K562 (cell line): Measurements from ENCODE around the gene UROD. TPM values are rescaled to one million over a fixed set of nuclear protein-coding genes. Genes with fewer than 3 reads are reported as not detected.
A peak's percentile ranks its signal among the peaks of the same experiment; 100 is the strongest.

Experiments used
- CHD4 ChIP-seq: fragments of 200-600 bp; sonication (generic); IDR thresholded peaks from 3 replicates; pipeline ENCODE4 v1.6.1; 2012; ENCODE audit warnings: low read depth, mild to moderate bottlenecking, mixed read lengths, low read length, inconsistent platforms; ENCODE audit not compliant: insufficient read depth, insufficient replicate concordance, poor library complexity, severe bottlenecking
- CREB1 ChIP-seq, 2 experiments: sonication (generic) in 1 of 2; formaldehyde crosslinking in 1 of 2; IDR thresholded peaks; 2 replicates each; pipeline versions ENCODE4 v1.6.1 to v1.8.0; 2012 to 2022; ENCODE audit warnings: inconsistent platforms in 1 of 2, mild to moderate bottlenecking in 1 of 2, missing genetic modification reagents in 1 of 2, moderate library complexity in 1 of 2
- CREB3 ChIP-seq: fragments of 450-650 bp; conservative IDR thresholded peaks from 2 replicates; pipeline ENCODE4 v1.6.1; 2016; ENCODE audit warnings: missing genetic modification characterization, low read depth, mild to moderate bottlenecking, missing compliant biosample characterization, moderate library complexity
- ELK1 ChIP-seq: sonication (generic); formaldehyde crosslinking; IDR thresholded peaks from 2 replicates; pipeline ENCODE4 v1.8.1; 2022; ENCODE audit warnings: missing genetic modification reagents
- GTF2B ChIP-seq: IDR thresholded peaks from 2 replicates; pipeline ENCODE4 v1.6.1; 2011; ENCODE audit not compliant: insufficient read length; ENCODE audit errors: extremely low read depth
- IFI16 ChIP-seq: fragments of 250-450 bp; sonication (Bioruptor Pico); IDR thresholded peaks from 2 replicates; pipeline ENCODE4 v2.1.2; 2022; ENCODE audit warnings: mild to moderate bottlenecking, inconsistent platforms
- MCM7 ChIP-seq, 2 experiments: fragments of 450-650 bp; IDR thresholded peaks; 2 replicates each; pipeline ENCODE4 v1.6.1; 2016 to 2018
- MTA2 ChIP-seq: fragments of 450-650 bp; IDR thresholded peaks from 2 replicates; pipeline ENCODE4 v1.6.1; 2016; ENCODE audit warnings: low read depth
- NR2C1 ChIP-seq, 2 experiments: fragments of 450-650 bp; IDR thresholded peaks; 2 replicates each; pipeline ENCODE4 v1.6.1; 2017; ENCODE audit warnings: mild to moderate bottlenecking in 2 of 2, antibody characterized with exemption in 1 of 2, inconsistent platforms in 1 of 2, missing compliant biosample characterization in 1 of 2, missing genetic modification characterization in 1 of 2
- SRF ChIP-seq, 2 experiments: fragments of 250-450, 450-650 bp in 1 of 2; sonication (Bioruptor Pico) in 1 of 2; sonication (generic) in 1 of 2; formaldehyde crosslinking; IDR thresholded peaks; 2 replicates each; pipeline versions ENCODE4 v1.5.0 to v1.5.1; 2020 to 2022; ENCODE audit warnings: mild to moderate bottlenecking in 1 of 2, missing genetic modification reagents in 1 of 2
- SRSF9 ChIP-seq: fragments of 200-400 bp; formaldehyde crosslinking; IDR thresholded peaks from 2 replicates; pipeline ENCODE4 v1.6.1; 2017; ENCODE audit warnings: low read depth, low read length, borderline replicate concordance
- STAT5B ChIP-seq: fragments of 250-450 bp; sonication (Bioruptor Pico); IDR thresholded peaks from 2 replicates; pipeline ENCODE4 v1.8.0; 2021; ENCODE audit warnings: mild to moderate bottlenecking, inconsistent platforms
- TBL1XR1 ChIP-seq, 2 experiments: IDR thresholded peaks; 2 replicates each; pipeline ENCODE4 v1.6.1; 2012; ENCODE audit warnings: improper control_type of control experiment in 2 of 2, low read length in 2 of 2, mild to moderate bottlenecking in 1 of 2
- TOE1 ChIP-seq, 2 experiments: fragments of 450-650 bp in 1 of 2; sonication (generic) in 1 of 2; formaldehyde crosslinking in 1 of 2; IDR thresholded peaks; 2 replicates each; pipeline versions ENCODE4 v1.7.1 to v1.8.0; 2016 to 2022; ENCODE audit warnings: borderline replicate concordance in 2 of 2, mild to moderate bottlenecking in 2 of 2, antibody characterized with exemption in 1 of 2, inconsistent platforms in 1 of 2, low read depth in 1 of 2, missing genetic modification reagents in 1 of 2, moderate library complexity in 1 of 2
- ZNF232 ChIP-seq: sonication (generic); formaldehyde crosslinking; IDR thresholded peaks from 2 replicates; pipeline ENCODE4 v1.8.0; 2022; ENCODE audit warnings: mild to moderate bottlenecking, missing genetic modification reagents
- ZNF277 ChIP-seq: fragments of 250-450 bp; sonication (Bioruptor Pico); IDR thresholded peaks from 2 replicates; pipeline ENCODE4 v1.8.0; 2022; ENCODE audit warnings: inconsistent platforms, mild to moderate bottlenecking, moderate library complexity, borderline replicate concordance
- ZNF408 ChIP-seq: fragments of 250-450 bp; sonication (Bioruptor Pico); IDR thresholded peaks from 2 replicates; pipeline ENCODE4 v1.4.0; 2020; ENCODE audit warnings: low read depth, mild to moderate bottlenecking, moderate library complexity
- ZNF561 ChIP-seq: fragments of 450-650 bp; formaldehyde crosslinking; conservative IDR thresholded peaks from 2 replicates; pipeline ENCODE4 v1.4.0; 2020; ENCODE audit warnings: mild to moderate bottlenecking, moderate library complexity
- ZNF655 ChIP-seq: fragments of 250-450 bp; sonication (Bioruptor Pico); IDR thresholded peaks from 2 replicates; pipeline ENCODE4 v1.5.0; 2021
- polyA plus RNA-seq, 8 experiments: library from polyadenylated mRNA; depleted of rRNA in 4 of 8; stranded (reverse) in 5 of 8; unstranded in 3 of 8; fragments of >200 nt; fragmentation: Nextera tagmentation in 2 of 8; fragmentation: Illumina TruSeq in 1 of 8; extraction: Ambion mirVana in 2 of 8; extraction: Trizol in 1 of 8; gene quantifications; 2 replicates each; pipeline versions ENCODE4 v1.2.1 to v1.2.3, GENCODE V29; 2011 to 2014; ENCODE audit warnings: inconsistent platforms in 1 of 8, missing spikeins in 1 of 8
- total RNA-seq, 7 experiments: library from RNA; depleted of rRNA in 6 of 7; stranded (reverse); fragments of >200 nt in 6 of 7; fragmentation: Illumina TruSeq in 2 of 7; extraction: Trizol in 2 of 7; gene quantifications; 2 replicates each; pipeline versions ENCODE4 v1.2.1 to v1.2.3, GENCODE V29; 2011 to 2021; ENCODE audit warnings: low replicate concordance in 1 of 7

Gene UROD
- total and polyA plus RNA-seq, 9 of the 15 experiments (the other 6 are each of a cell fraction or from before 2014, with no cell fraction given): 533 to 2,933 (median 1,100) TPM

GRCh38 chr1:45011837-45012638, at the start of gene UROD (continued):
- TF ChIP-seq TBL1XR1 (IDR thresholded peaks at IDR 0.05; ENCODE audit: low read length in 2 of 2) (peak in 1 of 2 experiments; percentile 25; a peak in 2 of 4 replicates), SRF (CRISPR knock-in tag; IDR thresholded peaks at IDR 0.05) (peak in 1 of 2 experiments; percentile 16; a peak in 2 of 4 replicates), TOE1 (IDR thresholded peaks at IDR 0.05; ENCODE audit: borderline replicate concordance) (peak; percentile 99), TOE1 (CRISPR knock-in tag; IDR thresholded peaks at IDR 0.05; ENCODE audit: borderline replicate concordance, low read depth) (no peak), SRSF9 (no peak), CREB3 (tag) (0 out of 2 replicates have a peak, but pooled peaks have one; percentile 43), STAT5B (CRISPR knock-in tag) (no peak), ZNF277 (no peak), NR2C1 (IDR thresholded peaks at IDR 0.05) (peak; percentile 59; the same call in 1 of the 2 replicates), NR2C1 (tag; IDR thresholded peaks at IDR 0.05) (no peak), CHD4 (peak; percentile 81), ELK1 (CRISPR knock-in tag) (no peak), ZNF232 (CRISPR knock-in tag) (peak; percentile 69; the same call in 1 of the 2 replicates), ZNF561 (CRISPR knock-in tag) (no peak), CREB1 (IDR thresholded peaks at IDR 0.05) (peak; percentile 62), CREB1 (CRISPR knock-in tag; IDR thresholded peaks at IDR 0.05) (0 out of 2 replicates have a peak, but pooled peaks have one; percentile 14), GTF2B (peak; percentile 30), MCM7 (IDR thresholded peaks at IDR 0.05) (no peak), IFI16 (CRISPR knock-in tag) (0 out of 2 replicates have a peak, but pooled peaks have one; percentile 13), MTA2 (no peak), ZNF655 (no peak), ZNF408 (CRISPR knock-in tag) (no peak)
